HepG2 (cell line): Measurements from ENCODE around the gene SLC35F4.

ENCODE experiments used
- CAMTA2 ChIP-seq: sonication (generic); formaldehyde crosslinking; IDR thresholded peaks from 2 replicates; pipeline ENCODE4 v1.4.0; 2020; ENCODE audit warnings: mild to moderate bottlenecking, missing genetic modification reagents, borderline replicate concordance
- CTCF ChIP-seq: sonication (generic); formaldehyde crosslinking; IDR thresholded peaks from 2 replicates; pipeline ENCODE4 v1.5.0; 2020; ENCODE audit warnings: mild to moderate bottlenecking, missing genetic modification reagents, moderate library complexity
- JUN ChIP-seq: sonication (generic); formaldehyde crosslinking; IDR thresholded peaks from 2 replicates; pipeline ENCODE4 v1.4.0; 2020; ENCODE audit warnings: mild to moderate bottlenecking, missing genetic modification reagents
- KLF13 ChIP-seq: sonication (generic); formaldehyde crosslinking; IDR thresholded peaks from 2 replicates; pipeline ENCODE4 v1.4.0; 2020; ENCODE audit warnings: mild to moderate bottlenecking, missing genetic modification reagents
- PBX3 ChIP-seq: sonication (generic); formaldehyde crosslinking; IDR thresholded peaks from 2 replicates; pipeline ENCODE4 v1.8.1; 2023; ENCODE audit warnings: missing genetic modification reagents, inconsistent platforms, borderline replicate concordance
- POLR2A ChIP-seq, 2 experiments: IDR thresholded peaks; 2 replicates each; pipeline ENCODE4 v1.6.1; 2011; ENCODE audit warnings: low read depth in 2 of 2, low read length in 2 of 2, mild to moderate bottlenecking in 1 of 2, moderate library complexity in 1 of 2; ENCODE audit not compliant: insufficient read depth in 1 of 2
- POLR2G ChIP-seq: fragments of 200-400 bp; formaldehyde crosslinking; IDR thresholded peaks from 2 replicates; pipeline ENCODE4 v1.6.1; 2018; ENCODE audit warnings: mild to moderate bottlenecking, low read depth, low read length, moderate library complexity
- PRDM15 ChIP-seq: sonication (generic); formaldehyde crosslinking; IDR thresholded peaks from 2 replicates; pipeline ENCODE4 v1.4.0; 2020; ENCODE audit warnings: missing genetic modification reagents
- ZNF274 ChIP-seq: sonication (generic); formaldehyde crosslinking; IDR thresholded peaks from 2 replicates; pipeline ENCODE4 v1.5.1; 2020; ENCODE audit warnings: mild to moderate bottlenecking, missing genetic modification reagents
- ZNF329 ChIP-seq: sonication (generic); formaldehyde crosslinking; IDR thresholded peaks from 2 replicates; pipeline ENCODE4 v1.9.0; 2021; ENCODE audit warnings: low read depth, mild to moderate bottlenecking, missing genetic modification reagents
- ZNF446 ChIP-seq: sonication (generic); formaldehyde crosslinking; IDR thresholded peaks from 2 replicates; pipeline ENCODE4 v1.5.0; 2020; ENCODE audit warnings: mild to moderate bottlenecking, missing genetic modification reagents
- ZNF530 ChIP-seq: sonication (generic); formaldehyde crosslinking; IDR thresholded peaks from 2 replicates; pipeline ENCODE4 v1.5.0; 2020; ENCODE audit warnings: low read depth, mild to moderate bottlenecking, missing genetic modification reagents

- TF ChIP-seq POLR2G (no peak), ZNF446 (CRISPR knock-in tag) (no peak), ZNF274 (CRISPR knock-in tag) (no peak), ZNF530 (CRISPR knock-in tag) (no peak), CTCF (CRISPR knock-in tag) (peak; percentile 44), PBX3 (CRISPR knock-in tag) (no peak), JUN (CRISPR knock-in tag) (no peak), PRDM15 (CRISPR knock-in tag) (no peak), KLF13 (no peak), CAMTA2 (CRISPR knock-in tag) (no peak), ZNF329 (CRISPR knock-in tag) (no peak), POLR2A (IDR thresholded peaks at IDR 0.05; ENCODE audit: insufficient read depth in 1 of 2, low read depth in 2 of 2, low read length in 2 of 2) (no peak)
Measured at GRCh38 chr14:57533214-57533613, 332.7 kb downstream of the SLC35F4 start.
